ENCODE results near the gene IL36B.

Gene IL36B

GRCh38 chr2:113088213-113088992 is 35.7 kb upstream of the IL36B start:
- Histone ChIP-seq H3K4me1 (ENCODE audit: control insufficient read depth, insufficient read depth, low read length) (no peaks in the 10 kb centered on the region), H3K27me3 (ENCODE audit: control insufficient read depth, insufficient read depth, low read length) (peaks cover 5% of the 10 kb centered on the region; the same call in 1 of the 2 replicates), H3K4me3 (ENCODE audit: low read depth, low read length) (no peak overlapping the region), H3K27ac (ENCODE audit: low read depth, low read length) (no peak overlapping the region), H3K36me3 (ENCODE audit: control insufficient read depth, insufficient read depth, low read length) (no peaks in the 10 kb centered on the region), H3K9me3 (ENCODE audit: control insufficient read depth, insufficient read depth, low read depth, low read length) (no peaks in the 10 kb centered on the region), H3K9ac (ENCODE audit: low read length) (no peak overlapping the region)

GRCh38 chr2:113085542-113085941 is 32.9 kb upstream of the IL36B start:
- H3K4me1 ChIP-seq (ENCODE audit: control insufficient read depth, insufficient read depth, low read length) = no peaks in the 10 kb centered on the region
- peaks cover 2% of the 10 kb centered on the region; the same call in 1 of the 2 replicates for H3K27me3 ChIP-seq (ENCODE audit: control insufficient read depth, insufficient read depth, low read length)
- no peak overlapping the region for H3K4me3 ChIP-seq (ENCODE audit: low read depth, low read length)
- H3K27ac ChIP-seq (ENCODE audit: low read depth, low read length) = no peak overlapping the region
- no peak overlapping the region for H3K9ac ChIP-seq (ENCODE audit: low read length)
- H3K36me3 ChIP-seq (ENCODE audit: control insufficient read depth, insufficient read depth, low read length) = no peaks in the 10 kb centered on the region
- H3K9me3 ChIP-seq (ENCODE audit: control insufficient read depth, insufficient read depth, low read depth, low read length) = no peaks in the 10 kb centered on the region

- Histone ChIP-seq H3K9me3 (ENCODE audit: control insufficient read depth, insufficient read depth, low read depth, low read length) (no peaks in the 10 kb centered on the region), H3K9ac (ENCODE audit: low read length) (no peak overlapping the region), H3K27ac (ENCODE audit: low read depth, low read length) (no peak overlapping the region), H3K4me1 (ENCODE audit: control insufficient read depth, insufficient read depth, low read length) (peaks cover 5% of the 10 kb centered on the region), H3K4me3 (ENCODE audit: low read depth, low read length) (no peak overlapping the region), H3K36me3 (ENCODE audit: control insufficient read depth, insufficient read depth, low read length) (no peaks in the 10 kb centered on the region), H3K27me3 (ENCODE audit: control insufficient read depth, insufficient read depth, low read length) (peaks cover 1% of the 10 kb centered on the region; the same call in 1 of the 2 replicates)
Observed at GRCh38 chr2:113084249-113085000, 31.8 kb upstream of the IL36B start.

- no peaks in the 10 kb centered on the region; the same call in 1 of the 2 replicates for H3K27me3 ChIP-seq (ENCODE audit: control insufficient read depth, insufficient read depth, low read length)
- no peak overlapping the region for H3K4me3 ChIP-seq (ENCODE audit: low read depth, low read length)
- no peak overlapping the region for H3K9ac ChIP-seq (ENCODE audit: low read length)
- no peak overlapping the region for H3K27ac ChIP-seq (ENCODE audit: low read depth, low read length)
- peaks cover 8% of the 10 kb centered on the region for H3K4me1 ChIP-seq (ENCODE audit: control insufficient read depth, insufficient read depth, low read length)
- no peaks in the 10 kb centered on the region for H3K36me3 ChIP-seq (ENCODE audit: control insufficient read depth, insufficient read depth, low read length)
- H3K9me3 ChIP-seq (ENCODE audit: control insufficient read depth, insufficient read depth, low read depth, low read length) = no peaks in the 10 kb centered on the region
Observed at GRCh38 chr2:113083296-113083695, 30.6 kb upstream of the IL36B start.

GRCh38 chr2:113081488-113082210 is 29.0 kb upstream of the IL36B start:
- no peak overlapping the region for H3K9ac ChIP-seq (ENCODE audit: low read length)
- H3K9me3 ChIP-seq (ENCODE audit: control insufficient read depth, insufficient read depth, low read depth, low read length) = no peaks in the 10 kb centered on the region
- no peak overlapping the region for H3K27ac ChIP-seq (ENCODE audit: low read depth, low read length)
- H3K27me3 ChIP-seq (ENCODE audit: control insufficient read depth, insufficient read depth, low read length) = no peaks in the 10 kb centered on the region; the same call in 1 of the 2 replicates
- H3K36me3 ChIP-seq (ENCODE audit: control insufficient read depth, insufficient read depth, low read length) = no peaks in the 10 kb centered on the region
- peaks cover 12% of the 10 kb centered on the region for H3K4me1 ChIP-seq (ENCODE audit: control insufficient read depth, insufficient read depth, low read length)
- no peak overlapping the region for H3K4me3 ChIP-seq (ENCODE audit: low read depth, low read length)

GRCh38 chr2:113080134-113080533 is 27.5 kb upstream of the IL36B start:
- Histone ChIP-seq H3K4me3 (ENCODE audit: low read depth, low read length) (no peak overlapping the region), H3K9ac (ENCODE audit: low read length) (no peak overlapping the region), H3K27ac (ENCODE audit: low read depth, low read length) (no peak overlapping the region), H3K36me3 (ENCODE audit: control insufficient read depth, insufficient read depth, low read length) (no peaks in the 10 kb centered on the region), H3K4me1 (ENCODE audit: control insufficient read depth, insufficient read depth, low read length) (peaks cover 12% of the 10 kb centered on the region), H3K27me3 (ENCODE audit: control insufficient read depth, insufficient read depth, low read length) (no peaks in the 10 kb centered on the region; the same call in 1 of the 2 replicates), H3K9me3 (ENCODE audit: control insufficient read depth, insufficient read depth, low read depth, low read length) (no peaks in the 10 kb centered on the region)

- Histone ChIP-seq H3K9me3 (ENCODE audit: control insufficient read depth, insufficient read depth, low read depth, low read length) (no peaks in the 10 kb centered on the region), H3K4me1 (ENCODE audit: control insufficient read depth, insufficient read depth, low read length) (peaks cover 12% of the 10 kb centered on the region), H3K36me3 (ENCODE audit: control insufficient read depth, insufficient read depth, low read length) (no peaks in the 10 kb centered on the region), H3K4me3 (ENCODE audit: low read depth, low read length) (no peak overlapping the region), H3K27me3 (ENCODE audit: control insufficient read depth, insufficient read depth, low read length) (no peaks in the 10 kb centered on the region; the same call in 1 of the 2 replicates), H3K9ac (ENCODE audit: low read length) (no peak overlapping the region), H3K27ac (ENCODE audit: low read depth, low read length) (no peak overlapping the region)
Observed at GRCh38 chr2:113079131-113079530, 26.5 kb upstream of the IL36B start.

GRCh38 chr2:113078350-113078839 is 25.7 kb upstream of the IL36B start:
- H3K36me3 ChIP-seq (ENCODE audit: control insufficient read depth, insufficient read depth, low read length) = no peaks in the 10 kb centered on the region
- H3K4me1 ChIP-seq (ENCODE audit: control insufficient read depth, insufficient read depth, low read length) = peaks cover 12% of the 10 kb centered on the region
- no peak overlapping the region for H3K9ac ChIP-seq (ENCODE audit: low read length)
- no peaks in the 10 kb centered on the region; the same call in 1 of the 2 replicates for H3K27me3 ChIP-seq (ENCODE audit: control insufficient read depth, insufficient read depth, low read length)
- no peak overlapping the region for H3K4me3 ChIP-seq (ENCODE audit: low read depth, low read length)
- H3K27ac ChIP-seq (ENCODE audit: low read depth, low read length) = no peak overlapping the region
- H3K9me3 ChIP-seq (ENCODE audit: control insufficient read depth, insufficient read depth, low read depth, low read length) = no peaks in the 10 kb centered on the region

- Histone ChIP-seq H3K9ac (ENCODE audit: low read length) (no peak overlapping the region), H3K27me3 (ENCODE audit: control insufficient read depth, insufficient read depth, low read length) (no peaks in the 10 kb centered on the region; the same call in 1 of the 2 replicates), H3K27ac (ENCODE audit: low read depth, low read length) (no peak overlapping the region), H3K36me3 (ENCODE audit: control insufficient read depth, insufficient read depth, low read length) (no peaks in the 10 kb centered on the region), H3K4me1 (ENCODE audit: control insufficient read depth, insufficient read depth, low read length) (peaks cover 12% of the 10 kb centered on the region), H3K9me3 (ENCODE audit: control insufficient read depth, insufficient read depth, low read depth, low read length) (no peaks in the 10 kb centered on the region), H3K4me3 (ENCODE audit: low read depth, low read length) (no peak overlapping the region)
Observed at GRCh38 chr2:113077921-113078320, 25.3 kb upstream of the IL36B start.

GRCh38 chr2:113076954-113077669 is 24.4 kb upstream of the IL36B start:
- Histone ChIP-seq H3K9me3 (ENCODE audit: control insufficient read depth, insufficient read depth, low read depth, low read length) (no peaks in the 10 kb centered on the region), H3K4me3 (ENCODE audit: low read depth, low read length) (no peak overlapping the region), H3K27me3 (ENCODE audit: control insufficient read depth, insufficient read depth, low read length) (no peaks in the 10 kb centered on the region), H3K9ac (ENCODE audit: low read length) (no peak overlapping the region), H3K4me1 (ENCODE audit: control insufficient read depth, insufficient read depth, low read length) (peaks cover 16% of the 10 kb centered on the region), H3K36me3 (ENCODE audit: control insufficient read depth, insufficient read depth, low read length) (no peaks in the 10 kb centered on the region), H3K27ac (ENCODE audit: low read depth, low read length) (no peak overlapping the region)
